WTC11 (cell line): ENCODE results near the gene NFYB. TPM values are rescaled to one million over a fixed set of nuclear protein-coding genes. Genes with fewer than 3 reads are reported as not detected.

Experiments used
- ATAC-seq: fragments of 200-7000 bp; cut with Tn5 transposase; 2 replicates; pipeline ENCODE4 v1.10.0; 2021; ENCODE audit warnings: mild to moderate bottlenecking, moderate library complexity
- CTCF ChIA-PET: fragments of 300-600 bp; sonication (Branson Sonifier 250); formaldehyde crosslinking; loops from one replicate; lab custom pipeline; 2021; ENCODE audit warnings: antibody characterized with exemption; lab: Charles Lee
- POLR2A ChIA-PET: fragments of 350-600 bp; sonication (Branson Sonifier 250); formaldehyde crosslinking; loops from one replicate; lab custom pipeline; 2021; ENCODE audit warnings: antibody characterized with exemption; lab: Charles Lee
- DNase-seq: peaks from one replicate; pipeline ENCODE4 v3.0.0; 2021; ENCODE audit warnings: low spot score
- H3K27ac Mint-ChIP-seq: 2 replicates; pipeline ENCODE4 v1.8.0; 2021; ENCODE audit warnings: mixed read lengths
- H3K27me3 Mint-ChIP-seq: 2 replicates; pipeline ENCODE4 v1.8.0; 2021; ENCODE audit warnings: low read depth, mild to moderate bottlenecking, moderate library complexity, mixed read lengths
- H3K36me3 Mint-ChIP-seq: 2 replicates; pipeline ENCODE4 v1.8.0; 2021; ENCODE audit warnings: mixed read lengths
- H3K4me1 Mint-ChIP-seq: 2 replicates; pipeline ENCODE4 v1.8.0; 2022; ENCODE audit warnings: mixed read lengths
- H3K4me3 Mint-ChIP-seq: 2 replicates; pipeline ENCODE4 v1.8.0; 2021; ENCODE audit warnings: mild to moderate bottlenecking, moderate library complexity, mixed read lengths
- H3K9me3 Mint-ChIP-seq: 2 replicates; pipeline ENCODE4 v1.8.0; 2021; ENCODE audit warnings: mixed read lengths
- IRF2 ChIP-seq: sonication (generic); formaldehyde crosslinking; IDR thresholded peaks from 2 replicates; pipeline ENCODE4 v1.8.0; 2022; ENCODE audit warnings: low read depth, missing genetic modification reagents, borderline replicate concordance
- MXD4 ChIP-seq: fragments of 250-450 bp; sonication (Bioruptor Pico); IDR thresholded peaks from 2 replicates; pipeline ENCODE4 v1.8.0; 2021; ENCODE audit warnings: mild to moderate bottlenecking, moderate library complexity, borderline replicate concordance
- MYBL2 ChIP-seq: sonication (generic); formaldehyde crosslinking; IDR thresholded peaks from 2 replicates; pipeline ENCODE4 v1.8.1; 2023; ENCODE audit warnings: mild to moderate bottlenecking, moderate library complexity, missing genetic modification reagents
- NFE2L1 ChIP-seq: sonication (generic); formaldehyde crosslinking; IDR thresholded peaks from 2 replicates; pipeline ENCODE4 v1.8.1; 2023; ENCODE audit warnings: missing genetic modification reagents
- NR1H2 ChIP-seq: sonication (generic); formaldehyde crosslinking; IDR thresholded peaks from 2 replicates; pipeline ENCODE4 v1.9.0; 2021; ENCODE audit warnings: mild to moderate bottlenecking, moderate library complexity, missing genetic modification reagents
- NR2C2 ChIP-seq: sonication (generic); formaldehyde crosslinking; IDR thresholded peaks from 2 replicates; pipeline ENCODE4 v1.8.0; 2022; ENCODE audit warnings: mild to moderate bottlenecking, missing genetic modification reagents
- RELA ChIP-seq: sonication (generic); formaldehyde crosslinking; IDR thresholded peaks from 2 replicates; pipeline ENCODE4 v1.8.1; 2022; ENCODE audit warnings: missing genetic modification reagents, mild to moderate bottlenecking, borderline replicate concordance
- TCF7 ChIP-seq: sonication (generic); formaldehyde crosslinking; IDR thresholded peaks from 2 replicates; pipeline ENCODE4 v1.8.0; 2022; ENCODE audit warnings: mild to moderate bottlenecking, low read depth, missing genetic modification reagents, moderate library complexity
- TEAD1 ChIP-seq: sonication (generic); formaldehyde crosslinking; IDR thresholded peaks from 2 replicates; pipeline ENCODE4 v1.8.0; 2022; ENCODE audit warnings: mild to moderate bottlenecking, missing genetic modification reagents
- TEAD4 ChIP-seq: sonication (generic); formaldehyde crosslinking; IDR thresholded peaks from 2 replicates; pipeline ENCODE4 v1.8.0; 2022; ENCODE audit warnings: mild to moderate bottlenecking, missing genetic modification reagents
- ZNF138 ChIP-seq: sonication (generic); formaldehyde crosslinking; conservative IDR thresholded peaks from 2 replicates; pipeline ENCODE4 v1.8.1; 2022; ENCODE audit warnings: mild to moderate bottlenecking, moderate library complexity, missing genetic modification reagents
- ZNF219 ChIP-seq: sonication (generic); formaldehyde crosslinking; IDR thresholded peaks from 2 replicates; pipeline ENCODE4 v1.8.0; 2023; ENCODE audit warnings: missing genetic modification reagents, mild to moderate bottlenecking, borderline replicate concordance
- ZNF232 ChIP-seq: sonication (generic); formaldehyde crosslinking; IDR thresholded peaks from 2 replicates; pipeline ENCODE4 v1.8.0; 2022; ENCODE audit warnings: mild to moderate bottlenecking, missing genetic modification reagents
- ZNF671 ChIP-seq: fragments of 250-450 bp; sonication (Bioruptor Pico); IDR thresholded peaks from 2 replicates; pipeline ENCODE4 v1.8.0; 2021; ENCODE audit warnings: mild to moderate bottlenecking
- total RNA-seq: library from RNA; stranded (reverse); gene quantifications from 3 replicates; pipeline ENCODE4 v1.2.3, GENCODE V29; 2021
- TF ChIP-seq, protein P1 (sequence below): sonication (generic); formaldehyde crosslinking; IDR thresholded peaks from 2 replicates; pipeline ENCODE4 v1.8.1; 2023; ENCODE audit warnings: mild to moderate bottlenecking, missing genetic modification reagents, moderate library complexity
- TF ChIP-seq, protein P2 (sequence below): fragments of 200-600 bp; IDR thresholded peaks from 2 replicates; pipeline ENCODE4 v1.8.0; 2022; ENCODE audit warnings: antibody characterized with exemption
- TF ChIP-seq, protein P3 (sequence below): sonication (generic); formaldehyde crosslinking; conservative IDR thresholded peaks from 2 replicates; pipeline ENCODE4 v1.8.1; 2022; ENCODE audit warnings: mild to moderate bottlenecking, missing genetic modification reagents
- TF ChIP-seq, protein P4 (sequence below): fragments of 250-450 bp; sonication (Bioruptor Pico); IDR thresholded peaks from 2 replicates; pipeline ENCODE4 v1.9.0; 2021; ENCODE audit warnings: mild to moderate bottlenecking
- TF ChIP-seq, protein P5 (sequence below): sonication (generic); formaldehyde crosslinking; IDR thresholded peaks from 2 replicates; pipeline ENCODE4 v1.8.1; 2023; ENCODE audit warnings: mild to moderate bottlenecking, missing genetic modification reagents
- TF ChIP-seq, protein P6 (sequence below): sonication (generic); formaldehyde crosslinking; IDR thresholded peaks from 2 replicates; pipeline ENCODE4 v1.8.0; 2022; ENCODE audit warnings: mild to moderate bottlenecking, missing genetic modification reagents

Gene NFYB
- total RNA-seq, 1 experiment from 2014 or later, result 33.0 TPM

DNA sequence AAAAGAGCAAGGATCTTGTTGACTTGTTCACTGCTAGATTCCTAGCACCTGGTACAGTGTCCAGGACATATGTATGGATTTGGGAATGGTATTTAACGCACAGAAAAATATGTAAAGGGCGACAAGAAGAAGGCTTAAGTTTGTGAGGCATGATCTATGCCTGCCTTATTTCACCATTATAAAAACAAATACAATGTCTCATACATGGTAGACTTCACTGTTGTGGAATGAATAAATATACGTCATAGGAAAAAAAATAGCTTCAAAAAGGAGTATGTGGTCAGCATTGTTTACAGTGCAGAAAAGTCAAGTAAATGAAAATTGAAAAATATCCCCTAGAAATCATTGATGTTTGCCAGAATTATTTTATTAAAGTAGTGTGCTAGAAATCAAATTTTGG, 43.7 kb downstream of the NFYB start:
- Mint-ChIP-seq H3K9me3 (no peaks in the 10 kb centered on the region; the same call in 1 of the 2 replicates), H3K27me3 (no peaks in the 10 kb centered on the region), H3K36me3 (peaks cover 7% of the 10 kb centered on the region), H3K27ac (no peak overlapping the region), H3K4me3 (no peak overlapping the region)
- POLR2A ChIA-PET, result no interaction called here
- CTCF ChIA-PET, result no interaction called here
- DNase-seq (no peak), ATAC-seq (no peak)
- TF ChIP-seq TEAD1 (CRISPR knock-in tag), result no peak
- no peak for TF ChIP-seq RELA (CRISPR knock-in tag)
- TF ChIP-seq, protein P1, sequence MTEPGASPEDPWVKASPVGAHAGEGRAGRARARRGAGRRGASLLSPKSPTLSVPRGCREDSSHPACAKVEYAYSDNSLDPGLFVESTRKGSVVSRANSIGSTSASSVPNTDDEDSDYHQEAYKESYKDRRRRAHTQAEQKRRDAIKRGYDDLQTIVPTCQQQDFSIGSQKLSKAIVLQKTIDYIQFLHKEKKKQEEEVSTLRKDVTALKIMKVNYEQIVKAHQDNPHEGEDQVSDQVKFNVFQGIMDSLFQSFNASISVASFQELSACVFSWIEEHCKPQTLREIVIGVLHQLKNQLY (CRISPR knock-in tag), result no peak
- no peak for TF ChIP-seq TCF7
- TF ChIP-seq, protein P2, sequence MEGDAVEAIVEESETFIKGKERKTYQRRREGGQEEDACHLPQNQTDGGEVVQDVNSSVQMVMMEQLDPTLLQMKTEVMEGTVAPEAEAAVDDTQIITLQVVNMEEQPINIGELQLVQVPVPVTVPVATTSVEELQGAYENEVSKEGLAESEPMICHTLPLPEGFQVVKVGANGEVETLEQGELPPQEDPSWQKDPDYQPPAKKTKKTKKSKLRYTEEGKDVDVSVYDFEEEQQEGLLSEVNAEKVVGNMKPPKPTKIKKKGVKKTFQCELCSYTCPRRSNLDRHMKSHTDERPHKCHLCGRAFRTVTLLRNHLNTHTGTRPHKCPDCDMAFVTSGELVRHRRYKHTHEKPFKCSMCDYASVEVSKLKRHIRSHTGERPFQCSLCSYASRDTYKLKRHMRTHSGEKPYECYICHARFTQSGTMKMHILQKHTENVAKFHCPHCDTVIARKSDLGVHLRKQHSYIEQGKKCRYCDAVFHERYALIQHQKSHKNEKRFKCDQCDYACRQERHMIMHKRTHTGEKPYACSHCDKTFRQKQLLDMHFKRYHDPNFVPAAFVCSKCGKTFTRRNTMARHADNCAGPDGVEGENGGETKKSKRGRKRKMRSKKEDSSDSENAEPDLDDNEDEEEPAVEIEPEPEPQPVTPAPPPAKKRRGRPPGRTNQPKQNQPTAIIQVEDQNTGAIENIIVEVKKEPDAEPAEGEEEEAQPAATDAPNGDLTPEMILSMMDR, result no peak
- TF ChIP-seq ZNF219 (CRISPR knock-in tag), result no peak
- TF ChIP-seq, all 79 proteins: peak for 0
- H3K4me1 Mint-ChIP-seq, result peaks cover 10% of the 10 kb centered on the region

DNA sequence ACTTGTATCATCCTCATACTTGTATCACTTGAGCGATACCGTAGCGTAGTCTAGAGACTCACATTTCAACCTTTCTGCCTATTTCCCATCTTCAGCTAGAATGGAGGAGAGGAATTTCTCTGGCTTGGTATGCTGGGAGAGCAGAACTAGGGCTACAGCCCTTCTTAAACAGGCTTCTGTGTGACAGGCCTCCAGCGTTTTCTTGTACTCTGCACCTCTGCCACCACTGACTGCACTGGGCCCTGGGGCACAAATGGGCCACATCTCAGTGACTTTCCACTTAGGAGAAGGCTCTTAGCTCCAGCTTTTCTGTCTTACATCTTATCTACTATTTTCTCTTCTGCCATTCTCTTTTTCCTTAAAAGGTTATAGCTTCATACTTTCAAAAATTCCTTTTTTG, 46.9 kb downstream of the NFYB start:
- Mint-ChIP-seq H3K27me3 (no peaks in the 10 kb centered on the region), H3K27ac (peak overlapping the region; percentile 90), H3K4me3 (no peak overlapping the region), H3K4me1 (peaks cover 10% of the 10 kb centered on the region), H3K36me3 (no peaks in the 10 kb centered on the region), H3K9me3 (no peaks in the 10 kb centered on the region)
- POLR2A ChIA-PET, result interaction anchor here (1.2 kb wide), 1 partner anchor 47 kb away, joined by 3 read pairs; the partner anchor contains the start of gene NFYB
- no peak for TF ChIP-seq NR2C2 (CRISPR knock-in tag)
- no peak for TF ChIP-seq MXD4 (CRISPR knock-in tag)
- no peak for TF ChIP-seq ZNF671 (CRISPR knock-in tag)
- no peak for TF ChIP-seq MYBL2 (CRISPR knock-in tag)
- TF ChIP-seq, protein P3, sequence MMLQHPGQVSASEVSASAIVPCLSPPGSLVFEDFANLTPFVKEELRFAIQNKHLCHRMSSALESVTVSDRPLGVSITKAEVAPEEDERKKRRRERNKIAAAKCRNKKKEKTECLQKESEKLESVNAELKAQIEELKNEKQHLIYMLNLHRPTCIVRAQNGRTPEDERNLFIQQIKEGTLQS (CRISPR knock-in tag), result no peak
- no peak for TF ChIP-seq ZNF232 (CRISPR knock-in tag)
- TF ChIP-seq ZNF138 (CRISPR knock-in tag), result no peak
- TF ChIP-seq TEAD4 (CRISPR knock-in tag), result no peak
- TF ChIP-seq, protein P4, sequence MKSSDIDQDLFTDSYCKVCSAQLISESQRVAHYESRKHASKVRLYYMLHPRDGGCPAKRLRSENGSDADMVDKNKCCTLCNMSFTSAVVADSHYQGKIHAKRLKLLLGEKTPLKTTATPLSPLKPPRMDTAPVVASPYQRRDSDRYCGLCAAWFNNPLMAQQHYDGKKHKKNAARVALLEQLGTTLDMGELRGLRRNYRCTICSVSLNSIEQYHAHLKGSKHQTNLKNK (CRISPR knock-in tag), result no peak
- TF ChIP-seq, protein P5, sequence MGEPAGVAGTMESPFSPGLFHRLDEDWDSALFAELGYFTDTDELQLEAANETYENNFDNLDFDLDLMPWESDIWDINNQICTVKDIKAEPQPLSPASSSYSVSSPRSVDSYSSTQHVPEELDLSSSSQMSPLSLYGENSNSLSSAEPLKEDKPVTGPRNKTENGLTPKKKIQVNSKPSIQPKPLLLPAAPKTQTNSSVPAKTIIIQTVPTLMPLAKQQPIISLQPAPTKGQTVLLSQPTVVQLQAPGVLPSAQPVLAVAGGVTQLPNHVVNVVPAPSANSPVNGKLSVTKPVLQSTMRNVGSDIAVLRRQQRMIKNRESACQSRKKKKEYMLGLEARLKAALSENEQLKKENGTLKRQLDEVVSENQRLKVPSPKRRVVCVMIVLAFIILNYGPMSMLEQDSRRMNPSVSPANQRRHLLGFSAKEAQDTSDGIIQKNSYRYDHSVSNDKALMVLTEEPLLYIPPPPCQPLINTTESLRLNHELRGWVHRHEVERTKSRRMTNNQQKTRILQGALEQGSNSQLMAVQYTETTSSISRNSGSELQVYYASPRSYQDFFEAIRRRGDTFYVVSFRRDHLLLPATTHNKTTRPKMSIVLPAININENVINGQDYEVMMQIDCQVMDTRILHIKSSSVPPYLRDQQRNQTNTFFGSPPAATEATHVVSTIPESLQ (CRISPR knock-in tag), result no peak
- no peak for TF ChIP-seq NFE2L1 (CRISPR knock-in tag)
- TF ChIP-seq ZNF219 (CRISPR knock-in tag), result no peak
- TF ChIP-seq IRF2, result no peak
- TF ChIP-seq NR1H2, result no peak
- TF ChIP-seq, protein P6, sequence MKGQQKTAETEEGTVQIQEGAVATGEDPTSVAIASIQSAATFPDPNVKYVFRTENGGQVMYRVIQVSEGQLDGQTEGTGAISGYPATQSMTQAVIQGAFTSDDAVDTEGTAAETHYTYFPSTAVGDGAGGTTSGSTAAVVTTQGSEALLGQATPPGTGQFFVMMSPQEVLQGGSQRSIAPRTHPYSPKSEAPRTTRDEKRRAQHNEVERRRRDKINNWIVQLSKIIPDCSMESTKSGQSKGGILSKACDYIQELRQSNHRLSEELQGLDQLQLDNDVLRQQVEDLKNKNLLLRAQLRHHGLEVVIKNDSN (CRISPR knock-in tag), result no peak
- no peak for DNase-seq
- peak; percentile 56 for ATAC-seq
- CTCF ChIA-PET, result interaction anchor here (0.8 kb wide), 1 partner anchor 18 kb away, joined by 3 read pairs; no protein-coding TSS in a partner anchor
